SK-N-SH treated with all-trans-retinoic acid at 6 μM for 48 hours (cell line): ENCODE data around the gene NEU4.

Experiments used
- ATAC-seq: fragments of 200-7000 bp; cut with Tn5 transposase; 3 replicates; pipeline ENCODE4 v1.9.1; 2020; ENCODE audit warnings: mild to moderate bottlenecking, moderate library complexity
- ARNTL ChIP-seq: fragments of 450-650 bp; formaldehyde crosslinking; IDR thresholded peaks from 2 replicates; pipeline ENCODE4 v1.5.0; 2020; ENCODE audit warnings: low read depth, mild to moderate bottlenecking, moderate library complexity, borderline replicate concordance
- BACH2 ChIP-seq: fragments of 250-450 bp; sonication (Bioruptor Pico); IDR thresholded peaks from 2 replicates; pipeline ENCODE4 v1.9.0; 2021; ENCODE audit warnings: mild to moderate bottlenecking, borderline replicate concordance
- CSDC2 ChIP-seq: fragments of 250-450 bp; sonication (Bioruptor Pico); IDR thresholded peaks from 2 replicates; pipeline ENCODE4 v1.5.0; 2020; ENCODE audit warnings: mild to moderate bottlenecking, moderate library complexity
- ESRRG ChIP-seq: fragments of 250-450 bp; sonication (Bioruptor Pico); IDR thresholded peaks from 2 replicates; pipeline ENCODE4 v1.6.1; 2021; ENCODE audit warnings: mild to moderate bottlenecking
- GLIS3 ChIP-seq: fragments of 250-450 bp; sonication (Bioruptor Pico); IDR thresholded peaks from 2 replicates; pipeline ENCODE4 v1.5.0; 2020; ENCODE audit warnings: mild to moderate bottlenecking, moderate library complexity
- ISL1 ChIP-seq: fragments of 250-450 bp; sonication (Bioruptor Pico); IDR thresholded peaks from 2 replicates; pipeline ENCODE4 v2.1.2; 2022; ENCODE audit warnings: mild to moderate bottlenecking, moderate library complexity
- OSR1 ChIP-seq: fragments of 250-450 bp; sonication (Bioruptor Pico); IDR thresholded peaks from 2 replicates; pipeline ENCODE4 v1.8.0; 2022; ENCODE audit warnings: moderate library complexity, mild to moderate bottlenecking, inconsistent platforms
- PPARA ChIP-seq: fragments of 250-450 bp; sonication (Bioruptor Pico); IDR thresholded peaks from 2 replicates; pipeline ENCODE4 v1.5.0; 2020; ENCODE audit warnings: mild to moderate bottlenecking, borderline replicate concordance
- SNAI2 ChIP-seq: fragments of 250-450 bp; sonication (Bioruptor Pico); IDR thresholded peaks from 2 replicates; pipeline ENCODE4 v1.5.0; 2020; ENCODE audit warnings: mild to moderate bottlenecking, moderate library complexity
- TCF4 ChIP-seq: fragments of 250-450 bp; sonication (Bioruptor Pico); IDR thresholded peaks from 2 replicates; pipeline ENCODE4 v1.8.0; 2021; ENCODE audit warnings: mild to moderate bottlenecking, moderate library complexity, borderline replicate concordance
- TOX ChIP-seq: fragments of 250-450 bp; sonication (Bioruptor Pico); IDR thresholded peaks from 2 replicates; pipeline ENCODE4 v1.8.0; 2021; ENCODE audit warnings: mild to moderate bottlenecking, moderate library complexity, borderline replicate concordance
- ZFP3 ChIP-seq: fragments of 250-450 bp; sonication (Bioruptor Pico); IDR thresholded peaks from 2 replicates; pipeline ENCODE4 v1.5.0; 2020; ENCODE audit warnings: mild to moderate bottlenecking, moderate library complexity
- ZFP30 ChIP-seq: fragments of 450-650 bp; formaldehyde crosslinking; IDR thresholded peaks from 2 replicates; pipeline ENCODE4 v1.5.0; 2022; ENCODE audit warnings: mild to moderate bottlenecking, moderate library complexity
- ZNF565 ChIP-seq: fragments of 450-650 bp; formaldehyde crosslinking; conservative IDR thresholded peaks from 2 replicates; pipeline ENCODE4 v1.5.0; 2020; ENCODE audit warnings: low read depth, mild to moderate bottlenecking, moderate library complexity
- ZNF70 ChIP-seq: fragments of 450-650 bp; formaldehyde crosslinking; IDR thresholded peaks from 2 replicates; pipeline ENCODE4 v1.5.0; 2020; ENCODE audit warnings: mild to moderate bottlenecking, moderate library complexity
- ZNF8 ChIP-seq: fragments of 450-650 bp; formaldehyde crosslinking; IDR thresholded peaks from 2 replicates; pipeline ENCODE4 v1.5.0; 2020; ENCODE audit warnings: mild to moderate bottlenecking, moderate library complexity
- TF ChIP-seq, protein P1 (sequence below): fragments of 250-450 bp; sonication (Bioruptor Pico); IDR thresholded peaks from 2 replicates; pipeline ENCODE4 v1.5.1; 2021; ENCODE audit warnings: mild to moderate bottlenecking, moderate library complexity
- TF ChIP-seq, protein P2 (sequence below): fragments of 250-450 bp; sonication (Bioruptor Pico); IDR thresholded peaks from 2 replicates; pipeline ENCODE4 v1.8.0; 2021; ENCODE audit warnings: low read depth, mild to moderate bottlenecking, moderate library complexity, borderline replicate concordance
- TF ChIP-seq, protein P3 (sequence below): fragments of 250-450 bp; sonication (Bioruptor Pico); IDR thresholded peaks from 2 replicates; pipeline ENCODE4 v1.5.1; 2020; ENCODE audit warnings: low read depth, mild to moderate bottlenecking, moderate library complexity
- TF ChIP-seq, protein P4 (sequence below): fragments of 250-450 bp; sonication (Bioruptor Pico); IDR thresholded peaks from 2 replicates; pipeline ENCODE4 v1.5.0; 2020; ENCODE audit warnings: mild to moderate bottlenecking, moderate library complexity
- TF ChIP-seq, protein P5 (sequence below): fragments of 250-450 bp; sonication (Bioruptor Pico); IDR thresholded peaks from 2 replicates; pipeline ENCODE4 v1.8.0; 2020; ENCODE audit warnings: mild to moderate bottlenecking, moderate library complexity, borderline replicate concordance

Gene NEU4

DNA sequence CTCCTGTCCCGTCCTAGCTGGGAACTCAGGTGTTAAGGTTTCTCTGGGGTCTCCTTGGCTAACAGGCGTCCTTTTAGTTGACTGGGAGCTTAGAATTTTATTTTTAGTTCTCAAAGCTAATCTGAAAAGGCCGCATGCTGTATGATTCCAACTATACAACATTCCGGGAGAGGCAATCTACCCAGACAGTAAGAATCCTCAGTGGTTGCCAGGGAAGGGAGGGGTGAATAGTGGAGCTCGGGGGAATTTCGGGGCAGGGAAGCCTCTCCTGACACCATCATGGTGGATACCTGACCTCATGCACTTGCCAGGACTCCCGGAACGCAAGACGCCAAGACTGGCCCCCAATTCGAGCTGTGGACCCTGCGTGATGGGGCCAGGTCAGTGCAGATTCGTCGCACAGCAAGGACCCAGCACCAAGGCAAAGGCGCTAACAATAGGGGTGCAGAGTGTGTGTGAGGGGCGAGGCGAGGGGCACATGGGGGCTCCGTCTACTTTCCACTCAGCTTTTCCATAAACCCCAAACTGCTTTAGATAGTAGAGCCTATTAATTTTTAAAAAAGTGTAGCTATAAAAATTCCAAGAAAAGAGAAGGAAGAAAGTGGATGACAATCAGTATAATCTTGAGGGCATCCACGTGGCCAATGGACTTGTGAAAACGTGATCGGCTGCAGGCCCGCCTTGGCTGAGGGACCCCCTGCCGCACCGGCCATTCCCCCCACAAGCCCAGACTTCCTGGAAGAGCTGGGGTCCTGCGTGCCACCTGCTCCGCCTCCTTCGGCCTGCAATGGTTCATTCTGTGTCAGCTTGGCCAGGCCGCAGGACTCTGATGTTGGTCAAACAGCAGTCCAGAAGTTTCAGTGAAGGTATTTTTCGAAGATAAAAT, 32.4 kb downstream of the NEU4 start:
- ATAC-seq = no peak
- no peak for TF ChIP-seq ZNF8
- no peak for TF ChIP-seq ARNTL (CRISPR knock-in tag)
- no peak for TF ChIP-seq TCF4 (CRISPR knock-in tag)
- TF ChIP-seq, protein P1, sequence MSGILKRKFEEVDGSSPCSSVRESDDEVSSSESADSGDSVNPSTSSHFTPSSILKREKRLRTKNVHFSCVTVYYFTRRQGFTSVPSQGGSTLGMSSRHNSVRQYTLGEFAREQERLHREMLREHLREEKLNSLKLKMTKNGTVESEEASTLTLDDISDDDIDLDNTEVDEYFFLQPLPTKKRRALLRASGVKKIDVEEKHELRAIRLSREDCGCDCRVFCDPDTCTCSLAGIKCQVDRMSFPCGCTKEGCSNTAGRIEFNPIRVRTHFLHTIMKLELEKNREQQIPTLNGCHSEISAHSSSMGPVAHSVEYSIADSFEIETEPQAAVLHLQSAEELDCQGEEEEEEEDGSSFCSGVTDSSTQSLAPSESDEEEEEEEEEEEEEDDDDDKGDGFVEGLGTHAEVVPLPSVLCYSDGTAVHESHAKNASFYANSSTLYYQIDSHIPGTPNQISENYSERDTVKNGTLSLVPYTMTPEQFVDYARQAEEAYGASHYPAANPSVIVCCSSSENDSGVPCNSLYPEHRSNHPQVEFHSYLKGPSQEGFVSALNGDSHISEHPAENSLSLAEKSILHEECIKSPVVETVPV = no peak
- TF ChIP-seq PPARA (CRISPR knock-in tag) = no peak
- no peak for TF ChIP-seq TOX (CRISPR knock-in tag)
- TF ChIP-seq BACH2 (CRISPR knock-in tag) = no peak
- no peak for TF ChIP-seq OSR1 (CRISPR knock-in tag)
- TF ChIP-seq, protein P2, sequence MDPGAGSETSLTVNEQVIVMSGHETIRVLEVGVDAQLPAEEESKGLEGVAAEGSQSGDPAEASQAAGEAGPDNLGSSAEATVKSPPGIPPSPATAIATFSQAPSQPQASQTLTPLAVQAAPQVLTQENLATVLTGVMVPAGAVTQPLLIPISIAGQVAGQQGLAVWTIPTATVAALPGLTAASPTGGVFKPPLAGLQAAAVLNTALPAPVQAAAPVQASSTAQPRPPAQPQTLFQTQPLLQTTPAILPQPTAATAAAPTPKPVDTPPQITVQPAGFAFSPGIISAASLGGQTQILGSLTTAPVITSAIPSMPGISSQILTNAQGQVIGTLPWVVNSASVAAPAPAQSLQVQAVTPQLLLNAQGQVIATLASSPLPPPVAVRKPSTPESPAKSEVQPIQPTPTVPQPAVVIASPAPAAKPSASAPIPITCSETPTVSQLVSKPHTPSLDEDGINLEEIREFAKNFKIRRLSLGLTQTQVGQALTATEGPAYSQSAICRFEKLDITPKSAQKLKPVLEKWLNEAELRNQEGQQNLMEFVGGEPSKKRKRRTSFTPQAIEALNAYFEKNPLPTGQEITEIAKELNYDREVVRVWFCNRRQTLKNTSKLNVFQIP (CRISPR knock-in tag) = no peak
- TF ChIP-seq, protein P3, sequence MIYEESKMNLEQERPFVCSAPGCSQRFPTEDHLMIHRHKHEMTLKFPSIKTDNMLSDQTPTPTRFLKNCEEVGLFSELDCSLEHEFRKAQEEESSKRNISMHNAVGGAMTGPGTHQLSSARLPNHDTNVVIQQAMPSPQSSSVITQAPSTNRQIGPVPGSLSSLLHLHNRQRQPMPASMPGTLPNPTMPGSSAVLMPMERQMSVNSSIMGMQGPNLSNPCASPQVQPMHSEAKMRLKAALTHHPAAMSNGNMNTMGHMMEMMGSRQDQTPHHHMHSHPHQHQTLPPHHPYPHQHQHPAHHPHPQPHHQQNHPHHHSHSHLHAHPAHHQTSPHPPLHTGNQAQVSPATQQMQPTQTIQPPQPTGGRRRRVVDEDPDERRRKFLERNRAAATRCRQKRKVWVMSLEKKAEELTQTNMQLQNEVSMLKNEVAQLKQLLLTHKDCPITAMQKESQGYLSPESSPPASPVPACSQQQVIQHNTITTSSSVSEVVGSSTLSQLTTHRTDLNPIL (CRISPR knock-in tag) = no peak
- TF ChIP-seq, protein P4, sequence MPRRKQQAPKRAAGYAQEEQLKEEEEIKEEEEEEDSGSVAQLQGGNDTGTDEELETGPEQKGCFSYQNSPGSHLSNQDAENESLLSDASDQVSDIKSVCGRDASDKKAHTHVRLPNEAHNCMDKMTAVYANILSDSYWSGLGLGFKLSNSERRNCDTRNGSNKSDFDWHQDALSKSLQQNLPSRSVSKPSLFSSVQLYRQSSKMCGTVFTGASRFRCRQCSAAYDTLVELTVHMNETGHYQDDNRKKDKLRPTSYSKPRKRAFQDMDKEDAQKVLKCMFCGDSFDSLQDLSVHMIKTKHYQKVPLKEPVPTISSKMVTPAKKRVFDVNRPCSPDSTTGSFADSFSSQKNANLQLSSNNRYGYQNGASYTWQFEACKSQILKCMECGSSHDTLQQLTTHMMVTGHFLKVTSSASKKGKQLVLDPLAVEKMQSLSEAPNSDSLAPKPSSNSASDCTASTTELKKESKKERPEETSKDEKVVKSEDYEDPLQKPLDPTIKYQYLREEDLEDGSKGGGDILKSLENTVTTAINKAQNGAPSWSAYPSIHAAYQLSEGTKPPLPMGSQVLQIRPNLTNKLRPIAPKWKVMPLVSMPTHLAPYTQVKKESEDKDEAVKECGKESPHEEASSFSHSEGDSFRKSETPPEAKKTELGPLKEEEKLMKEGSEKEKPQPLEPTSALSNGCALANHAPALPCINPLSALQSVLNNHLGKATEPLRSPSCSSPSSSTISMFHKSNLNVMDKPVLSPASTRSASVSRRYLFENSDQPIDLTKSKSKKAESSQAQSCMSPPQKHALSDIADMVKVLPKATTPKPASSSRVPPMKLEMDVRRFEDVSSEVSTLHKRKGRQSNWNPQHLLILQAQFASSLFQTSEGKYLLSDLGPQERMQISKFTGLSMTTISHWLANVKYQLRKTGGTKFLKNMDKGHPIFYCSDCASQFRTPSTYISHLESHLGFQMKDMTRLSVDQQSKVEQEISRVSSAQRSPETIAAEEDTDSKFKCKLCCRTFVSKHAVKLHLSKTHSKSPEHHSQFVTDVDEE = no peak
- no peak for TF ChIP-seq ESRRG (CRISPR knock-in tag)
- TF ChIP-seq ZFP30 (CRISPR knock-in tag) = no peak
- TF ChIP-seq, protein P5, sequence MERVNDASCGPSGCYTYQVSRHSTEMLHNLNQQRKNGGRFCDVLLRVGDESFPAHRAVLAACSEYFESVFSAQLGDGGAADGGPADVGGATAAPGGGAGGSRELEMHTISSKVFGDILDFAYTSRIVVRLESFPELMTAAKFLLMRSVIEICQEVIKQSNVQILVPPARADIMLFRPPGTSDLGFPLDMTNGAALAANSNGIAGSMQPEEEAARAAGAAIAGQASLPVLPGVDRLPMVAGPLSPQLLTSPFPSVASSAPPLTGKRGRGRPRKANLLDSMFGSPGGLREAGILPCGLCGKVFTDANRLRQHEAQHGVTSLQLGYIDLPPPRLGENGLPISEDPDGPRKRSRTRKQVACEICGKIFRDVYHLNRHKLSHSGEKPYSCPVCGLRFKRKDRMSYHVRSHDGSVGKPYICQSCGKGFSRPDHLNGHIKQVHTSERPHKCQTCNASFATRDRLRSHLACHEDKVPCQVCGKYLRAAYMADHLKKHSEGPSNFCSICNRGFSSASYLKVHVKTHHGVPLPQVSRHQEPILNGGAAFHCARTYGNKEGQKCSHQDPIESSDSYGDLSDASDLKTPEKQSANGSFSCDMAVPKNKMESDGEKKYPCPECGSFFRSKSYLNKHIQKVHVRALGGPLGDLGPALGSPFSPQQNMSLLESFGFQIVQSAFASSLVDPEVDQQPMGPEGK (CRISPR knock-in tag) = no peak
- TF ChIP-seq CSDC2 (CRISPR knock-in tag) = no peak
- no peak for TF ChIP-seq SNAI2
- no peak for TF ChIP-seq ISL1
- no peak for TF ChIP-seq ZNF70 (CRISPR knock-in tag)

DNA sequence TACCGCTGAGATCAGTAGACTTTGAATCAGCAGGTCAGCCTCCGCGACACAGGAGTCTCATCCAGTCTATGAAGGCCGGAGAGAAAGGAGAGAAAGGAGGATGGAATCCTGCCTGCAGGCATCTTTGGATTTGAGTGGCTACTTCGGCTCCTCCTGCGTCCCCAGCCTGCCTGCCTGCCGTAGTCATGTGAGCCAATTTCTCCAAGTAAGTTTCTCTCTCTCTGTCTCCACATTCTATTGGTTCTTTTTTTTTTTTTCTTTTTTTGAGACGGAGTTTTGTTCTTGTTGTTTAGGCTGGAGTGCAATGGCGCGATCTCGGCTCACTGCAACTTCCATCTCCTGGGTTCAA, 33.0 kb downstream of the NEU4 start:
- no peak for ATAC-seq
- TF ChIP-seq, protein P1 = no peak
- no peak for TF ChIP-seq BACH2 (CRISPR knock-in tag)
- no peak for TF ChIP-seq ZFP3
- no peak for TF ChIP-seq ZNF8
- TF ChIP-seq TCF4 (CRISPR knock-in tag) = no peak
- no peak for TF ChIP-seq ZNF565
- no peak for TF ChIP-seq ISL1
- TF ChIP-seq ESRRG (CRISPR knock-in tag) = no peak
- no peak for TF ChIP-seq ARNTL (CRISPR knock-in tag)
- no peak for TF ChIP-seq ZFP30 (CRISPR knock-in tag)
- TF ChIP-seq, protein P3 (CRISPR knock-in tag) = no peak
- TF ChIP-seq, protein P4 = no peak
- TF ChIP-seq CSDC2 (CRISPR knock-in tag) = no peak
- no peak for TF ChIP-seq ZNF70 (CRISPR knock-in tag)
- TF ChIP-seq GLIS3 (CRISPR knock-in tag) = no peak
